ENCODE data around the gene TAB3.

TAB3 gene

GRCh38 chrX:30881797-30882196 lies 7.3 kb downstream of the TAB3 start:
- no peak for DNase-seq

GRCh38 chrX:30881390-30881789 lies 7.7 kb downstream of the TAB3 start:
- DNase-seq, result no peak

GRCh38 chrX:30880058-30880457 lies 9.0 kb downstream of the TAB3 start:
- no peak for DNase-seq

- DNase-seq, result no peak
Measured at GRCh38 chrX:30876367-30876766, 12.7 kb downstream of the TAB3 start.

- no peak for DNase-seq
Measured at GRCh38 chrX:30875957-30876356, 13.1 kb downstream of the TAB3 start.

- no peak for DNase-seq
Measured at GRCh38 chrX:30874851-30875250, 14.2 kb downstream of the TAB3 start.

GRCh38 chrX:30870572-30870971 lies 18.5 kb downstream of the TAB3 start:
- DNase-seq, result no peak

- no peak for DNase-seq
Measured at GRCh38 chrX:30865612-30866011, 23.4 kb downstream of the TAB3 start.

- DNase-seq, result no peak
Measured at GRCh38 chrX:30865015-30865414, 24.0 kb downstream of the TAB3 start.

GRCh38 chrX:30864383-30864785 lies 24.7 kb downstream of the TAB3 start:
- no peak for DNase-seq

GRCh38 chrX:30863974-30864373 lies 25.1 kb downstream of the TAB3 start:
- DNase-seq, result no peak

GRCh38 chrX:30858098-30858497 lies 31.0 kb downstream of the TAB3 start:
- DNase-seq, result no peak

- peak; percentile 0 for DNase-seq
Measured at GRCh38 chrX:30851449-30851848, 37.6 kb downstream of the TAB3 start.

GRCh38 chrX:30835373-30835772 lies 53.7 kb downstream of the TAB3 start:
- no peak for DNase-seq

GRCh38 chrX:30833896-30834295 lies 55.2 kb downstream of the TAB3 start:
- DNase-seq, result no peak

- no peak for DNase-seq
Measured at GRCh38 chrX:30831082-30831481, 58.0 kb downstream of the TAB3 start.

- no peak for DNase-seq
Measured at GRCh38 chrX:30830326-30830943, 58.6 kb downstream of the TAB3 start.

GRCh38 chrX:30824275-30824674 lies 64.8 kb downstream of the TAB3 start:
- no peak for DNase-seq

GRCh38 chrX:30822764-30823163 lies 66.3 kb downstream of the TAB3 start:
- no peak for DNase-seq

GRCh38 chrX:30822068-30822681 lies 66.9 kb downstream of the TAB3 start:
- DNase-seq, result no peak

- DNase-seq, result no peak
Measured at GRCh38 chrX:30821116-30821515, 67.9 kb downstream of the TAB3 start.

- no peak for DNase-seq
Measured at GRCh38 chrX:30819080-30819479, 70.0 kb downstream of the TAB3 start.

- no peak for DNase-seq
Measured at GRCh38 chrX:30816079-30816478, 73.0 kb downstream of the TAB3 start.

- no peak for DNase-seq
Measured at GRCh38 chrX:30814978-30815377, 74.1 kb downstream of the TAB3 start.

GRCh38 chrX:30812326-30812725 lies 76.7 kb downstream of the TAB3 start:
- no peak for DNase-seq
